Fibroblast of pulmonary artery (primary cell): Measurements from ENCODE around the gene GJA4.
A peak's percentile ranks its signal among the peaks of the same experiment; 100 is the strongest.

Source experiments
- DNase-seq: peaks from one replicate; pipeline ENCODE4 v3.0.0-alpha.2; 2010; ENCODE audit warnings: low read depth
- H3K4me3 ChIP-seq: replicated peaks from 2 replicates; pipeline ENCODE4 v1.5.1; 2011; ENCODE audit warnings: low read depth, mild to moderate bottlenecking, control low read depth, low read length, moderate library complexity
- TF ChIP-seq, protein P1 (sequence below): IDR thresholded peaks from 2 replicates; pipeline ENCODE4 v1.5.1; 2011; ENCODE audit warnings: mild to moderate bottlenecking, control low read depth, low read length, inconsistent platforms; ENCODE audit errors: missing control alignments

The GJA4 gene

DNA sequence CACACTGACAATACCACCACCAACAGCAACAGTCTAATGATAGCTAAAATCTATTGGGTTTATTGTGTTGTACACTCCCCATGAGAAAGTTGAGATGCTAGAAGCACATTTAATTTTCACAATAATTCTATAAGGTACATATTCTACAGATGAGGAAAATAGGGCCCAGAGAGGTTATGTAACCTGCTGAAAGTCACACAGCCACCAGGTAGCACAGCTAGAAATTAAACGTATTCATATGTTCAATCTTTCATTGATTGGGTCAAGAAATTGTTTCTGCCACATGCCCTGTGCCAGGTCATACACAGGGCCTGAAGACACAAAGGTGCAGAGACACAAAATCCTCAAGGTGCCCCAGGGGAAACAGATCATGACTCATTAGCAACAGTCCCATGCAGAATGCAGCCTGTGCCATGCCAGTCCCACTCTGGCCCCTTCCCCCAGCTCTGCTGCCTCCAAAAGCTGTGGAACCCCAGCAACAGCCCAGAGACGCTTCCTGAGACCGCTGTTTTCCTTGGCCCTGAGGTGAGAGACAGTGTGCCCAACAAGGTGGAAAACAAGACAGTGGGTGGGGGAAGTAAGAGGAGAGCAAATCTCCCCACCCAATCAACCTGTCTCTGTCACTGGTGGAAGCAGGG, 32.1 kb downstream of the GJA4 start:
- TF ChIP-seq, protein P1, sequence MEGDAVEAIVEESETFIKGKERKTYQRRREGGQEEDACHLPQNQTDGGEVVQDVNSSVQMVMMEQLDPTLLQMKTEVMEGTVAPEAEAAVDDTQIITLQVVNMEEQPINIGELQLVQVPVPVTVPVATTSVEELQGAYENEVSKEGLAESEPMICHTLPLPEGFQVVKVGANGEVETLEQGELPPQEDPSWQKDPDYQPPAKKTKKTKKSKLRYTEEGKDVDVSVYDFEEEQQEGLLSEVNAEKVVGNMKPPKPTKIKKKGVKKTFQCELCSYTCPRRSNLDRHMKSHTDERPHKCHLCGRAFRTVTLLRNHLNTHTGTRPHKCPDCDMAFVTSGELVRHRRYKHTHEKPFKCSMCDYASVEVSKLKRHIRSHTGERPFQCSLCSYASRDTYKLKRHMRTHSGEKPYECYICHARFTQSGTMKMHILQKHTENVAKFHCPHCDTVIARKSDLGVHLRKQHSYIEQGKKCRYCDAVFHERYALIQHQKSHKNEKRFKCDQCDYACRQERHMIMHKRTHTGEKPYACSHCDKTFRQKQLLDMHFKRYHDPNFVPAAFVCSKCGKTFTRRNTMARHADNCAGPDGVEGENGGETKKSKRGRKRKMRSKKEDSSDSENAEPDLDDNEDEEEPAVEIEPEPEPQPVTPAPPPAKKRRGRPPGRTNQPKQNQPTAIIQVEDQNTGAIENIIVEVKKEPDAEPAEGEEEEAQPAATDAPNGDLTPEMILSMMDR = no peak
- no peak for DNase-seq
- H3K4me3 ChIP-seq = no peak overlapping the region

DNA sequence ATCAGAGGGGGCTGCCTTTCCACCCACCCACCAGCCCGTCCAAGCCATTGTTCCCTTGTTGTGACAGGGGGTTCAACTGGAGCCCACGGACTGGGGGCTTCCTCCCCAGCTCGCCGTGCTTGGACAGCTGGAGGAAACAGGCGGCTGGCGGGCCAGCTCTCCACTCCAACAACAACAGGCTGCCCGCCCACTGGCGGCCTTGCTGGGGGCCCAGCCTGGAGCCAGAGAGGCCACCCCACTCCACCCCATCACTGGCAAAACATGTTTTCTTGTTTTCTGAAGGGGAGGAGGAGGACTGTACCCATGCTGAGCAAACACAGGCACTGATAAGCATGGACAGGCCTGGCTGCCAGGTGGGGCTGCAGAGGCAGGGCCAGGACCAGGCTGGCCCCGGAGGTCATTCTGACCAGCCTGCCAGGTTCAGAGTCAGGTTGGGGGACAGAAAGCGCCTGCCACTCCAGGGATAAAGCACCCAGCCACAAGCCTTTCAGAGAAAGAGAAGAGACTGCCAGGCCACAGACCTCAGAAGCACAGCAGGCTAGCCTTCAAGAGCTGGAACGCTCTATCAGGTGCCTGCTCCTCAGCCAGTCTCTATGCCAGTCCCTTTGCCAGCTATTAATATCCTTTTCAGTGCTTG, 32.8 kb downstream of the GJA4 start:
- H3K4me3 ChIP-seq = no peak overlapping the region
- TF ChIP-seq, protein P1 = no peak
- no peak for DNase-seq

DNA sequence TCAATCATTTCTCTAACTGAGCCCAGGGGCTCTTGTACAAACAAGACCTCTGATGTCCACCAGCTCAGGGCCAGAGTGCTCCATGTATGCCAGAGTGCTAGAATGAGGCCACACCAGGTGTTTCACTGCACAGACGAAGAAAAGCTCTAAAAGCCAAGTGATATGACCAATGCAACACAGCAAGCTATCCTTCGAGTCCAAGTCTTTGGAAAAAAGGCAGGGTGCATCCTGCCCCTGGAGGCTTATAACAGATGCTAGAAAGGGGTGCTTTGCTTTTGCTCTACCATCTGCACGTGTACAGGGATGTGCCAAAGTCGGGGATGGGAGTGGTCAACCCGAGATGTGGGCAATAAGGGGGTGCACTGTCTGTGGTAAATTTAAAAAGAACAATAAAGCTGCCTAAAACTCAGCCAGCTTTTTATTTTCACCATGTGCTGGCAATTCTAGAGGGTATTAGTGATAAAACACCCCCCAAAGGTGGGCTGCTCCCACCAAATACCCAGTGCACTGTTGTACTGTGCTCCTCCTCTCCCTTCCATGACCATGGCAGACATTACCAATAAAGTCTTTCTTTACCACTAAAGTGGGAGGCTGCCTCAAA, 34.6 kb downstream of the GJA4 start:
- no peak overlapping the region for H3K4me3 ChIP-seq
- DNase-seq = no peak
- TF ChIP-seq, protein P1 = no peak

DNA sequence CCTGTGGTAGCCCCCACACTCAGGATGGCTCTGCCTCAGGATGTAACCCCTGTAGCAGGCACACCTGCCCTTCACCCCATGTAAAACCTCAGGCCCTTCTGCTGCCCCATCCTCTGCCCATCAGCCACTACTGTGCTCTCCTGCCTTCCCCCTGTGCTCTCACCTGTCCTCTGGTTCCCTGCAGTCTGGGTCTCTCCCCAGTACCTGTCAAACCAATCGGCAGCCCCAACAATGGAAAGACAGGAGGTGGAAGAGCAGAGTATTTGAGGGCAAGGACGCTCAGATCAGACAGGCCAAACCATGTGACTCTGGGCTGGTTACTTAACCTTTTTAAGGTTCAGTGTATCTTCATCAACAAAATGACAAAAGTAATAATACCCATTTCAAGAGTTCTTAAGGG, 35.8 kb downstream of the GJA4 start:
- no peak for DNase-seq
- TF ChIP-seq, protein P1 = no peak
- H3K4me3 ChIP-seq = no peak overlapping the region

DNA sequence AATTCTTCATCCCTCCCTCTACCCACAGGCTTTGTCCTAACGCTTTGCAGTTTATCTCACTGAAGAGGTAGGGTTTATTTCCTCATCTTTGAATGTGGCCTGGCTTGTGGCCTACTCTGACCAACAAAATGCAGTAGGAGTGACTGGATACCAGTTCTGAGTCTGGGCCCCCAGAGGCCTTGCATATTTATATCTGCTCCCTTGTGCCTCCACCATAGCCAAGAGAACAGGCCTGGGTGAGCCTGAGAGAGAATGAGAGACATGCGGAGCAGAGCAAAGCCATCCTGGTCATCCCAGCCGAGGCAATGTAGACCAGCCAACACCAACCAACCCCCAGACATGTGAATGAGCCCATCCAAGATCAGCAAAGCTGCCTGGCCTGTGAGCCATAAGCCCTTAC, 36.5 kb downstream of the GJA4 start:
- no peak overlapping the region for H3K4me3 ChIP-seq
- peak; percentile 38 for DNase-seq
- TF ChIP-seq, protein P1 = no peak

DNA sequence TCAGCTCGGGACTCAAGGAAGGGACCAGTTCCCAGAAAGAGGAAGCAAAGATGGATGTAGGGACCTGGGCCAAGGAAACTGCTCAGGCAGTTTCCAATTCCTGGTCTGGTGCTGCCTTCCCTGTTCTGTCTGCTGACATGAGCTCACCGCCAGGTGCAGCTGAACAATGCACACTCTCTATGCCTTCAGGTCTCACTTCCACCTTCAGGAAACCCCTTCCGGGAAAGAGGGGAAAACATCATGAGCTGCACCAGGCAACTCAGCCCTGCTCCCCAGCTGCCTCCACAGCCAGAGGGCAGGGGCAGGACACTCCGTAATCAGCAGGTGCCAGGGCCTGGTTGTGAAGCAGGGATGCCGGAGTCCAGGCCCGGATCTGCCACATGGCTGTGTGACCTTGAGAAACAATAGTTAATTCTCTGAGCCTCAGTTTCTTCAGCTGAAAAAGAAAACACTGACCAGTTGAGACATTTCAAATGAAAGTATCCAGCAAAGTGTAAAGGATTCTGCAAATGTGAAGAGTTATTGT, 39.0 kb downstream of the GJA4 start:
- TF ChIP-seq, protein P1 = no peak
- no peak overlapping the region for H3K4me3 ChIP-seq
- DNase-seq = no peak
